Activated CD4-positive, CD25-positive, alpha-beta regulatory T cell (primary cell): ENCODE results near the gene RRP12.

Source experiments
- DNase-seq, 4 experiments: peaks; one replicate each; lab custom pipeline; 2025; lab: John Stamatoyannopoulos, UW

Gene RRP12

GRCh38 chr10:97335188-97335619, 65.9 kb downstream of the RRP12 start:
- DNase-seq = no peak

- peak; percentile 81 to 86 (median 84) for DNase-seq
These were observed 66.6 kb downstream of the RRP12 start, which contains the start of gene FRAT2 for GRCh38 chr10:97334370-97335175. Gene FRAT2 (minus strand): TSS chr10:97334729. CDS start chr10:97334572, 157 bp downstream.

GRCh38 chr10:97333601-97334369, 67.4 kb downstream of the RRP12 start:
- no peak for DNase-seq

GRCh38 chr10:97333351-97333600, 67.9 kb downstream of the RRP12 start:
- no peak for DNase-seq

- no peak for DNase-seq
These were observed 68.4 kb downstream of the RRP12 start for GRCh38 chr10:97332591-97333350.

GRCh38 chr10:97331153-97331703, 69.9 kb downstream of the RRP12 start:
- no peak for DNase-seq

- no peak for DNase-seq
These were observed 71.4 kb downstream of the RRP12 start for GRCh38 chr10:97329766-97330165.

GRCh38 chr10:97328646-97329453, 72.3 kb downstream of the RRP12 start:
- DNase-seq = no peak

GRCh38 chr10:97327348-97328294, 73.5 kb downstream of the RRP12 start:
- DNase-seq = no peak

- DNase-seq = no peak
These were observed 75.4 kb downstream of the RRP12 start for GRCh38 chr10:97325754-97326153.

GRCh38 chr10:97323501-97323900, 77.6 kb downstream of the RRP12 start:
- DNase-seq = no peak

GRCh38 chr10:97321804-97322190, 79.3 kb downstream of the RRP12 start:
- DNase-seq = no peak

GRCh38 chr10:97321032-97321803, 79.9 kb downstream of the RRP12 start:
- DNase-seq = no peak

- no peak for DNase-seq
These were observed 80.6 kb downstream of the RRP12 start for GRCh38 chr10:97320480-97321031.

- peak; percentile 14 to 51 (median 42) for DNase-seq
These were observed 81.3 kb downstream of the RRP12 start for GRCh38 chr10:97319671-97320479.

GRCh38 chr10:97318772-97319651, 82.1 kb downstream of the RRP12 start, which contains the start of gene FRAT1:
Gene FRAT1 (plus strand): TSS chr10:97319271. CDS start chr10:97319454, 183 bp downstream.
- DNase-seq = peak; percentile 71 to 79 (median 74)

- DNase-seq = no peak
These were observed 86.5 kb downstream of the RRP12 start for GRCh38 chr10:97314671-97315070.
